ENCODE data around the gene TACR1. TPM values are rescaled to one million over a fixed set of nuclear protein-coding genes. Genes with fewer than 3 reads are reported as not detected.

The TACR1 gene
- total and polyA plus RNA-seq, 2 experiments from 2014 or later, result 3.5 to 7.3 TPM

DNA sequence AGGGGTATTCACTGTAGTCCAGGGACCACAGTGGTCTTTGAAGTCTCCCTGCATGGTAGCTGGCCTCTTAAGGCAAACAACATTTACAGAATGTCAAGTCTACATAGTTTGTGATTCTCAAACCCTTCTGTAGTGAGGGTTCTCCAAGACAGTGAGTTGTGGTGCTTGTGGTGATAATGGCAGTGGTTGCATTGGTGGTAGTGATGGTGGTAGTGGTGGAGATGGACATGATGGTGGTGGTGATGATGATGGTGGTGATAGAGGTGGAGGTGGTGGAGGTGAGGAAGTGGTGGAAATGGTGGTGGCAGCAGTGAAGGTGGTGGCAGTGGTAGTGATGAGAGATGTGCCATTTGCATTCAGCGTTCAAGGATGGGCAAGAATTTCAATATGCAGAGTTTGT, 104.9 kb downstream of the TACR1 start:
- no peak for ATAC-seq
- Histone ChIP-seq H3K27ac (ENCODE audit: low read depth) (no peak overlapping the region), H3K4me2 (no peak overlapping the region), H3K79me2 (replicated peaks; ENCODE audit: insufficient read depth) (no peaks in the 10 kb centered on the region), H3K9me2 (ENCODE audit: insufficient read depth) (peaks cover 10% of the 10 kb centered on the region; the same call in 1 of the 2 replicates), H3K27me3 (ENCODE audit: insufficient read depth) (no peaks in the 10 kb centered on the region), H3K4me1 (ENCODE audit: insufficient read depth) (peaks cover 8% of the 10 kb centered on the region; the same call in 1 of the 2 replicates), H2AFZ (no peak overlapping the region), H3F3A (replicated peaks; ENCODE audit: low read depth) (no peaks in the 10 kb centered on the region), H3K36me3 (ENCODE audit: insufficient read depth) (no peaks in the 10 kb centered on the region), H4K20me1 (replicated peaks; ENCODE audit: insufficient read depth) (no peaks in the 10 kb centered on the region), H3K4me3 (no peak overlapping the region)
- TF ChIP-seq JUNB (IDR thresholded peaks at IDR 0.05; ENCODE audit: unreplicated experiment), result no peak
- TF ChIP-seq NANOG (IDR thresholded peaks at IDR 0.05; ENCODE audit: borderline replicate concordance), result no peak
- TF ChIP-seq, protein P1, sequence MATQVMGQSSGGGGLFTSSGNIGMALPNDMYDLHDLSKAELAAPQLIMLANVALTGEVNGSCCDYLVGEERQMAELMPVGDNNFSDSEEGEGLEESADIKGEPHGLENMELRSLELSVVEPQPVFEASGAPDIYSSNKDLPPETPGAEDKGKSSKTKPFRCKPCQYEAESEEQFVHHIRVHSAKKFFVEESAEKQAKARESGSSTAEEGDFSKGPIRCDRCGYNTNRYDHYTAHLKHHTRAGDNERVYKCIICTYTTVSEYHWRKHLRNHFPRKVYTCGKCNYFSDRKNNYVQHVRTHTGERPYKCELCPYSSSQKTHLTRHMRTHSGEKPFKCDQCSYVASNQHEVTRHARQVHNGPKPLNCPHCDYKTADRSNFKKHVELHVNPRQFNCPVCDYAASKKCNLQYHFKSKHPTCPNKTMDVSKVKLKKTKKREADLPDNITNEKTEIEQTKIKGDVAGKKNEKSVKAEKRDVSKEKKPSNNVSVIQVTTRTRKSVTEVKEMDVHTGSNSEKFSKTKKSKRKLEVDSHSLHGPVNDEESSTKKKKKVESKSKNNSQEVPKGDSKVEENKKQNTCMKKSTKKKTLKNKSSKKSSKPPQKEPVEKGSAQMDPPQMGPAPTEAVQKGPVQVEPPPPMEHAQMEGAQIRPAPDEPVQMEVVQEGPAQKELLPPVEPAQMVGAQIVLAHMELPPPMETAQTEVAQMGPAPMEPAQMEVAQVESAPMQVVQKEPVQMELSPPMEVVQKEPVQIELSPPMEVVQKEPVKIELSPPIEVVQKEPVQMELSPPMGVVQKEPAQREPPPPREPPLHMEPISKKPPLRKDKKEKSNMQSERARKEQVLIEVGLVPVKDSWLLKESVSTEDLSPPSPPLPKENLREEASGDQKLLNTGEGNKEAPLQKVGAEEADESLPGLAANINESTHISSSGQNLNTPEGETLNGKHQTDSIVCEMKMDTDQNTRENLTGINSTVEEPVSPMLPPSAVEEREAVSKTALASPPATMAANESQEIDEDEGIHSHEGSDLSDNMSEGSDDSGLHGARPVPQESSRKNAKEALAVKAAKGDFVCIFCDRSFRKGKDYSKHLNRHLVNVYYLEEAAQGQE (IDR thresholded peaks at IDR 0.05; ENCODE audit: unreplicated experiment), result no peak
- no peak for TF ChIP-seq EZH2phosphoT487 (IDR thresholded peaks at IDR 0.05; ENCODE audit: unreplicated experiment)
- no peak for TF ChIP-seq STAT1 (IDR thresholded peaks at IDR 0.05; ENCODE audit: unreplicated experiment)
- no peak for TF ChIP-seq EZH2 (IDR thresholded peaks at IDR 0.05; ENCODE audit: low read depth, unreplicated experiment)
- TF ChIP-seq CTCF (conservative IDR thresholded peaks at IDR 0.05; ENCODE audit: low read depth in 2 of 2), result no peak
- TF ChIP-seq ETS1 (IDR thresholded peaks at IDR 0.05), result no peak
- TF ChIP-seq ZNF114 (CRISPR knock-in tag; IDR thresholded peaks at IDR 0.05), result no peak
- no peak for TF ChIP-seq CREB1 (CRISPR knock-in tag; IDR thresholded peaks at IDR 0.05; ENCODE audit: low read depth)
- no peak for TF ChIP-seq POLR2AphosphoS5 (IDR thresholded peaks at IDR 0.05; ENCODE audit: low read depth)
- TF ChIP-seq ZNF331 (CRISPR knock-in tag; IDR thresholded peaks at IDR 0.05; ENCODE audit: low read depth), result no peak
- TF ChIP-seq, protein P2, sequence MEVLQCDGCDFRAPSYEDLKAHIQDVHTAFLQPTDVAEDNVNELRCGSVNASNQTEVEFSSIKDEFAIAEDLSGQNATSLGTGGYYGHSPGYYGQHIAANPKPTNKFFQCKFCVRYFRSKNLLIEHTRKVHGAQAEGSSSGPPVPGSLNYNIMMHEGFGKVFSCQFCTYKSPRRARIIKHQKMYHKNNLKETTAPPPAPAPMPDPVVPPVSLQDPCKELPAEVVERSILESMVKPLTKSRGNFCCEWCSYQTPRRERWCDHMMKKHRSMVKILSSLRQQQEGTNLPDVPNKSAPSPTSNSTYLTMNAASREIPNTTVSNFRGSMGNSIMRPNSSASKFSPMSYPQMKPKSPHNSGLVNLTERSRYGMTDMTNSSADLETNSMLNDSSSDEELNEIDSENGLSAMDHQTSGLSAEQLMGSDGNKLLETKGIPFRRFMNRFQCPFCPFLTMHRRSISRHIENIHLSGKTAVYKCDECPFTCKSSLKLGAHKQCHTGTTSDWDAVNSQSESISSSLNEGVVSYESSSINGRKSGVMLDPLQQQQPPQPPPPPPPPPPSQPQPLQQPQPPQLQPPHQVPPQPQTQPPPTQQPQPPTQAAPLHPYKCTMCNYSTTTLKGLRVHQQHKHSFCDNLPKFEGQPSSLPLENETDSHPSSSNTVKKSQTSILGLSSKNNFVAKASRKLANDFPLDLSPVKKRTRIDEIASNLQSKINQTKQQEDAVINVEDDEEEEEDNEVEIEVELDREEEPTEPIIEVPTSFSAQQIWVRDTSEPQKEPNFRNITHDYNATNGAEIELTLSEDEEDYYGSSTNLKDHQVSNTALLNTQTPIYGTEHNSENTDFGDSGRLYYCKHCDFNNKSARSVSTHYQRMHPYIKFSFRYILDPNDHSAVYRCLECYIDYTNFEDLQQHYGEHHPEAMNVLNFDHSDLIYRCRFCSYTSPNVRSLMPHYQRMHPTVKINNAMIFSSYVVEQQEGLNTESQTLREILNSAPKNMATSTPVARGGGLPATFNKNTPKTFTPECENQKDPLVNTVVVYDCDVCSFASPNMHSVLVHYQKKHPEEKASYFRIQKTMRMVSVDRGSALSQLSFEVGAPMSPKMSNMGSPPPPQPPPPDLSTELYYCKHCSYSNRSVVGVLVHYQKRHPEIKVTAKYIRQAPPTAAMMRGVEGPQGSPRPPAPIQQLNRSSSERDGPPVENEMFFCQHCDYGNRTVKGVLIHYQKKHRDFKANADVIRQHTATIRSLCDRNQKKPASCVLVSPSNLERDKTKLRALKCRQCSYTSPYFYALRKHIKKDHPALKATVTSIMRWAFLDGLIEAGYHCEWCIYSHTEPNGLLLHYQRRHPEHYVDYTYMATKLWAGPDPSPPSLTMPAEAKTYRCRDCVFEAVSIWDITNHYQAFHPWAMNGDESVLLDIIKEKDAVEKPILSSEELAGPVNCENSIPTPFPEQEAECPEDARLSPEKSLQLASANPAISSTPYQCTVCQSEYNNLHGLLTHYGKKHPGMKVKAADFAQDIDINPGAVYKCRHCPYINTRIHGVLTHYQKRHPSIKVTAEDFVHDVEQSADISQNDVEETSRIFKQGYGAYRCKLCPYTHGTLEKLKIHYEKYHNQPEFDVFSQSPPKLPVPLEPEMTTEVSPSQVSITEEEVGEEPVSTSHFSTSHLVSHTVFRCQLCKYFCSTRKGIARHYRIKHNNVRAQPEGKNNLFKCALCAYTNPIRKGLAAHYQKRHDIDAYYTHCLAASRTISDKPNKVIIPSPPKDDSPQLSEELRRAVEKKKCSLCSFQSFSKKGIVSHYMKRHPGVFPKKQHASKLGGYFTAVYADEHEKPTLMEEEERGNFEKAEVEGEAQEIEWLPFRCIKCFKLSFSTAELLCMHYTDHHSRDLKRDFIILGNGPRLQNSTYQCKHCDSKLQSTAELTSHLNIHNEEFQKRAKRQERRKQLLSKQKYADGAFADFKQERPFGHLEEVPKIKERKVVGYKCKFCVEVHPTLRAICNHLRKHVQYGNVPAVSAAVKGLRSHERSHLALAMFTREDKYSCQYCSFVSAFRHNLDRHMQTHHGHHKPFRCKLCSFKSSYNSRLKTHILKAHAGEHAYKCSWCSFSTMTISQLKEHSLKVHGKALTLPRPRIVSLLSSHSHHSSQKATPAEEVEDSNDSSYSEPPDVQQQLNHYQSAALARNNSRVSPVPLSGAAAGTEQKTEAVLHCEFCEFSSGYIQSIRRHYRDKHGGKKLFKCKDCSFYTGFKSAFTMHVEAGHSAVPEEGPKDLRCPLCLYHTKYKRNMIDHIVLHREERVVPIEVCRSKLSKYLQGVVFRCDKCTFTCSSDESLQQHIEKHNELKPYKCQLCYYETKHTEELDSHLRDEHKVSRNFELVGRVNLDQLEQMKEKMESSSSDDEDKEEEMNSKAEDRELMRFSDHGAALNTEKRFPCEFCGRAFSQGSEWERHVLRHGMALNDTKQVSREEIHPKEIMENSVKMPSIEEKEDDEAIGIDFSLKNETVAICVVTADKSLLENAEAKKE (CRISPR knock-in tag; IDR thresholded peaks at IDR 0.05), result no peak
- Mint-ChIP-seq H3K27me3 (ENCODE audit: insufficient read depth, low read depth, poor library complexity) (peaks cover 1% of the 10 kb centered on the region), H3K36me3 (ENCODE audit: low read depth) (no peaks in the 10 kb centered on the region), H3K4me1 (peaks cover 9% of the 10 kb centered on the region), H3K4me3 (no peak overlapping the region), H3K27ac (no peak overlapping the region), H3K9me3 (no peaks in the 10 kb centered on the region)
- no peak for DNase-seq (ENCODE audit: low spot score)

All from GM23338 (cell line).